ENCODE data around the gene MTHFD2L.
"Not testable (repeated sequence)": the region's sequence is repeated elsewhere in the genome, so short reads cannot be mapped to it uniquely, and the experiment has no call there.

MTHFD2L gene

DNA sequence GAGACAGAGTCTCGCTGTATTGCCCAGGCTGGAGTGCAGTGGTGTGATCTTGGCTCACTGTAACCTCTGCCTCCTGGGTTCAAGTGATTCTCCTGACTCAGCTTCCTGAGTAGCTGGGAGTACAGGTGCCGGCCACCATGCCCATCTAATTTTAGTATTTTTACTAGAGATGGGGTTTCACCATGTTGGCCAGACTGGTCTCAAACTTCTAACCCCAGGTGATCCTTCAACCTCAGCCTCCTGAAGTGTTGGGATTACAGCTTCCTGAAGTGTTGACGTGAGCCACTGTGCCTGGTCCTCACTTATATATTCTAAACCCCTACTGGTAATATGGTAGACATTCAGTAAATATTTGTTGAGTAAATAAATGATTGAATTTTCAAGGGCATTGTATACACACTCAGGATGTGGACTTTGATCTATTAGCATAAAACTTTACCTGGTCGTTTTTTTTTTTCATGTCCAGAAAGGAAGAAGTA is 33.0 kb downstream of the MTHFD2L start:
- peak; percentile 14 for DNase-seq

GRCh38 chr4:74197080-74197479 is 39.2 kb downstream of the MTHFD2L start:
- no peak for DNase-seq

DNA sequence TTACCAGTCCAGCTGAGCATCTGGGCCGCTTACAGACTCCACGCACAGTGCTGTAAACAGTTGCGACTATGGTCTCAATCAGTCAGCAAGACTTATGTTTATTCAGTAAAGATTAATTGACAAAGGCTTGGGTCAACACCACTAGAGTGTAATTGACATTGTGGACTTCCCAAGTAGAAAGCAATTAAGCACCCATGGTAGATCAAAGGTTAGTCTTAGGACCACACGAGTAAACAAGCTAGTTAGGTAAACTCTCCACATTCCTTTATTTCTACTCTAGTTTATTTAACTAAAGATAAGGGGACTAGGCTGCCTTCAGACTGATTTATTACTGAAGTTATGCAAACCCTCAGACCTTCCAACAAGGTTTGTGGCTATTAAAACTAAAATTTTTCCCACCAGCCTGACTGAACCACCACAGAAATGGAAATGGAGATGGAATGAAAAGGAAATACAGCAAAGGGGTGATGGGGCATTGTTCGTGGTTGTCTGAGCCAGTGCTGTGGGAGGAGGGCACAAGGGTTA is 44.2 kb downstream of the MTHFD2L start:
- DNase-seq, result no peak

DNA sequence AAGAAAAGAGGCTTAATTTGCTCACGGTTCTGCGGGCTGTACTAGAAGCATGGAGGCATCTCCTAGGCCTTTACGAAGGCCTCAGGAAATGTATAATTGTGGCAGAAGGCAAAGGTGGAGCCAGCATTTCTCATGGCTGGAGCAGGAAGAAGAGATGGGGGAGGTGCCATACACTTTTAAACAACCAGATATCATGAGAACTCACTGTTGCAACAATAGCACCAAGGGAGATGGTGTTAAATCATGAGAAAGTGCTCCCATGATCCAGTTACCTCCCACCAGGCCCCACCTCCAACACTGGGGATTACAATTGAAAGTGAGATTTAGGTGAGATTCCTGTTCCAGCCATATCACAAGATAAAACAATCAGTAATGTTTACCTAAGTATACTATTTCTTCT is 45.5 kb downstream of the MTHFD2L start:
- no peak for DNase-seq

- DNase-seq, result no peak
Measured at GRCh38 chr4:74205046-74205445, 47.1 kb downstream of the MTHFD2L start.

- no peak for DNase-seq
Measured at GRCh38 chr4:74205559-74205958, 47.6 kb downstream of the MTHFD2L start.

DNA sequence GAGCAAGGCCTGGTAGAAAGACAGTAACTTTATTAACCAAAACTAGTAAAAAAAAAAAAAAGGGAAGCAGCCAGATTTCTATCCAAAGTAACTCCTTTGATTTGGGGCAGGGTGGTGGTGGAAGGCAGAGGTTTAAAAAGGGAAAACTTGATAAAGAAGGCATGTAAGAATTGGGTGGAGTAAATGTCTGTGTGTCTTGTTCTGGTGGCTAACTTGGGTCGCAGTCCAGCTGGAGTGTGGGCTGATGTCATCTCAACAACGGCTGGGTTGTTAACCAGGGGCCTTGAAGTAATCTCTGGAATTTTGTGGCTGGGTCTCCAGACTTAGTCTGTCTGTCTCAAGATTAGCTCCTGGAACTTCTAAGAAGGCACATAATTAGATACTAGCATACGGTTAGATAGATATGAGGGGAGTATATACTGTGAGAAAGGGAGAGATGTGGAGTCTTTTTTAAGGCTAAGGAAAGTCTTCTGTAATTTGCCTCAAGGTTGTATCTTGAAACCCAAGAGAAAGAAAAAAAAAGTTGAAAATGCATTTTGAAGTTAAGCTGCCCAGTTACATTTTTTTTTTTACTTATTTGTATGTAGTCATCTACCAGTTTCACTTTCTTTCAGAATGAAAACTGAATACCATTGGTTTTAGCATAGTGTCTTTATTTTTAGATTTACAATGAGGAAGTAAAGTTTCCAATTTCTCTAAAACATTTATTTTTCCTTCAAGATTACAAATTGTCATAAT is 48.3 kb downstream of the MTHFD2L start:
- no peak for DNase-seq

DNA sequence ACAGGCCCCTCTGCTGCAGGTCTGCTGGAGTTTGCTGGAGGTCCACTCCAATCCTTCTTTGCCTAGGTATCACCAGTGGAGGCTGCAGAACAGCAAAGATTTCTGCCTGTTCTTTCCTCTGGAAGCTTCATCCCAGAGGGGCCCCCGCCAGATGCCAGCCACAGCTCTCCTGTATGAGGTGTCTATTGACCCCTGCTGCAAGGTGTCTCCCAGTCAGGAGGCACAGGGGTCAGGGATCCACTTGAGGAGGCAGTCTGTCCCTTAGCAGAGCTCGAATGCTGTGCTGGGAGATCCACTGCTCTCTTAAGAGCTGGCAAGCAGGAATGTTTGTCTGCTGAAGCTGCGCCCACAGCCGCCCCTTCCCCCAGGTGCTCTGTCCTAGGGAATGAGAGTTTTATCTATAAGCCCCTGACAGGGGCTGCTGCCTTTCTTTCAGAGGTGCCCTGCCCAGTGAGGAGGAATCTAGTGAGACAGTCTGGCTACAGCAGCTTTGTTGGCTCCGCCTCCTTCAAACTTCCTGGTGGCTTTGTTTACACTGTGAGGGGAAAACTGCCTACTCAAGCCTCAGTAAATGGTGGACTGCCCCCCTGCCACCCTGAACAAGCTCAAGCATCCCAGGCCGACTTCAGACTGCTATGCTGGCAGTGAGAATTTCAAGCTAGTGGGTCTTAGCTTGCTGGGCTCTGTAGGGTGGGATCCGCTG is 56.7 kb downstream of the MTHFD2L start:
- not testable (repeated sequence) for DNase-seq

DNA sequence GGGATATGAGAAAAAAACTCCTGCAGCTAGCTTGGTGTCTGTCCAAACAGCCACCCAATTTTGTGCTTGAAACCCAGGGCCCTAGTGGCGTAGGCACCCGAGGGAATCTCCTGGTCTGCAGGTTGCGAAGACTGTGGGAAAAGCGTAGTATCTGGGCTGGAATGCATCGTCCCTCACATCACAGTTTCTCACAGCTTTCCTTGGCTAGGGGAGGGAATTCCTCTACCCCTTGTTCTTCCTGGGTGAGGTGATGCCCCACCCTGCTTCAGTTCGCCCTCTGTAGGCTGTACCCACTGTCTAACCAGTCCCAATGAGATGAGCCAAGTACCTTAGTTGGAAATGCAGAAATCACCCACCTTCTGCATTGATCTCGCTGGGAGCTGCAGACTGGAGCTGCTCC is 57.3 kb downstream of the MTHFD2L start:
- DNase-seq, result not testable (repeated sequence)

GRCh38 chr4:74217365-74217764 is 59.4 kb downstream of the MTHFD2L start:
- no peak for DNase-seq

DNA sequence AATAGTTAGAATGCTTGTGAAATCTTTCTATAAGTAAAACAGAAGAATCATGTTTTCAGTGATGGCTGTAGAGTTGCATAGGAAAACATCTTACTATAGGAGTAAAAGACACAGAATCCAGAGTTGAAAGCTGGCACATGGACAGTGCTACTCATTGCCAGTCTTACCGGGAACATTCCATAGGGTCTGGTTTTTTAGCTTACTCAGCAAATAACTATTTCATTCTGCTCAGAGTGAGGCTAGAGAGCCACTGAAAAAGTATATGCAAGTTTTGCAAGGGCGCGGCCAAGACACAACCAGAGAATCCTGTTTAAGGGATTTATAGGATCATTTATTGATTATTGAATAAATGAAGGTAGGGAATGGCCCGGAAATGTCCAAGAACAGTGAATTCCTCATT is 60.3 kb downstream of the MTHFD2L start:
- no peak for DNase-seq

DNA sequence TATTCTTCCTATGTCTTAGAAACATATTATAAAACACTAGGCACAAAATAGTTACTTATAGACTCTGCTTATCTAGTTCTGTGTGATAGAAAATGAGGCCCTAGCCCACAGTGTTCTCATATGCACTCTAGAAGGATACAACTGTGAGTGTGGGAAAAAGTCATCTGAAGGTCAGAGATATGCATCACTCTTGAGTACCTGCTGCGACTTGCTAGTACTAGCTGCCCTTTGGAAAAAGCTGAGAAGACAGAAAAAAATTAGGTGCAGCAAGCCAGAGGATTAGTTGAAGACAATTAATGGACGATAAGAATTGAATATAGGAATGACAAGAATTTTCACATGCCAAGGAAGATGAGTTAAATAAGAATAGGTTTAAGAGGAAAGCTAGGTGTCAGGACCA is 61.3 kb downstream of the MTHFD2L start:
- DNase-seq, result no peak

DNA sequence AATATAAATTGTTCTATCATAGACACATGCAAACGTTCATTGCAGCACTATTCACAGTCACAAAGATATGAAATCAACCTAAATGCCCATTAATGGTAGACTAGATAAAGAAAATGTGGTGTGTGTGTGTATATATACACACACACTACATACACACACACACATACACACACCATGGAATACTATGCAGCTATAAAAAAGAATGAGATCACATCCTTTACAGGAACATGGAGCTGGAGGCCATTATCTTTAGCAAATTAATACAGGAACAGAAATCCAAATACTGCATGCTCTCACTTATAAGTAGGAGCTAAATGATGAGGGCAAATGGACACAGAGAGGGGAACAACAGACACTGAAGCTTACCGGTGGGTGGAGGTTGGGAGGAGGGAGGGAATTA is 65.2 kb downstream of the MTHFD2L start:
- no peak for DNase-seq

GRCh38 chr4:74223801-74224200 is 65.9 kb downstream of the MTHFD2L start:
- DNase-seq, result no peak

GRCh38 chr4:74228691-74229640 is 71.0 kb downstream of the MTHFD2L start:
- DNase-seq, result peak; percentile 26

DNA sequence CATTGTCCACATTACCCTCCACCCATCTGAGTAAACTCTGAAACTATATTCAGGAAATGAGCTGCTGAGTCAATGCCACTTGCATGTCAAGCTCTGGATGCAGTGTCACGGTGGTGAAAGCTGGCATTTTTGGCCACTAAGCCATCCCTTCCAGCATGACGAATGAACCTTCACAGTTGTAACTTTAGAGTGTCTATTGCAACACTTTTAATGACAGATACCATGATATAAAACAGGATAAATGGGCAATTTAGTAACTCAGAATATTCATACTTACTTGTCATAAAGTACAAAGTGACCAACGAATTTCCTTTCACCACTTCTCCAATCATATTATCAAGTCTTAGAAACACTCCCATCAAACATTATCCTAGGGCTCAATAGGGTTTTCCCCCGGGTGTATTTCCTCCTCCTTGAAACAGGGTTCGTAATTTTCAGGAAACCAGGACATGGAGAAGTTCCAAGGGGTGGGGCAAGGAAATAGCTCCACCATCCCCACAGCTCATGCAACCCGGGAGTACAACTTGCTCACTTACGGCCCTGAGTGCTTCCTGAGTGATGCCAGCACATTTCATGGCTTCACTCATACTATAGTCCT is 73.1 kb downstream of the MTHFD2L start:
- no peak for DNase-seq

GRCh38 chr4:74235135-74235534 is 77.2 kb downstream of the MTHFD2L start:
- no peak for DNase-seq

DNA sequence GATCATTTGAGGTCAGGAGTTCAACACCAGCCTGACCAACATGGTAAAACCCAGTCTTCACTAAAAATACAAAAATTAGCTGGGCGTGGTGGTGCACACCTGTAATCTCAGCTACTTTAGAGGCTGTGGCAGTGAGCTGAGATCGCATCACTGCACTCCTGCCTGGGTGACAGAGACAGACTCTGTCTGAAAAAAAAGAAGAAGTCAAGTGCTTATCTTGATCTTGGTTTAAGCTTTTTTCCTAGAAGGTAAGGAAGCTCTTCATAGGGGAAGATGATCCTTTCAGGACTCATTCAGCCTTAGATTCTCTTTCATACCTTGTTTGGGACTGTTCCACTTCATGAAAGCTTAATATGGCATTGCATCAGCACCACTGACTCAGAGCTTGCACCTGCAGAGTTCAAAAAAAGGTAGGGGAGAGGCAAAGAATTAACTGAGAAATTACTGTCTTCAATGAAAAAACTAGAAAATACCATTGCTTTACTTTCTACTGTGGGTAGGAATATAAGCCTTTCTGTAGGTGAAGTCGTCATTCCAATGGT is 79.6 kb downstream of the MTHFD2L start:
- no peak for DNase-seq

GRCh38 chr4:74244049-74244448 is 86.1 kb downstream of the MTHFD2L start:
- no peak for DNase-seq

DNA sequence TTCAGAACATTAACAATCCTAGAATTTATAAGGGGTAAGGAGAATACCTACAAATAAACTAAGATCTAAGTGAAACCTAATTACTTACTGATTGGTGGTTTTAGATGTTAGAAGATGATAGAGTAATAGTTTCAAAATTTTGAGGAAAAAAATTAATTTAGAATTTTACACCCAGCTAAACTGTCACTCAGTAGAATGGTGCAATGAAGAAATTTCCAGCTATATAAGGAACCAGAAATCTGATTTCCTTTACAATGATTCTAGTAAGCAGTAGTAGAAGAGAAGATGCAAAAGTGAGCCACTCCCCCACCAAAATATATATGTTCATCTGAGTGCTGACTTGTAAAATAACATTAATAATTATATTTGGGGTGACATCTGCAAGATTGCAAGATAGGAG is 95.0 kb downstream of the MTHFD2L start:
- DNase-seq, result no peak

- DNase-seq, result no peak
Measured at GRCh38 chr4:74254386-74254785, 96.5 kb downstream of the MTHFD2L start.

DNA sequence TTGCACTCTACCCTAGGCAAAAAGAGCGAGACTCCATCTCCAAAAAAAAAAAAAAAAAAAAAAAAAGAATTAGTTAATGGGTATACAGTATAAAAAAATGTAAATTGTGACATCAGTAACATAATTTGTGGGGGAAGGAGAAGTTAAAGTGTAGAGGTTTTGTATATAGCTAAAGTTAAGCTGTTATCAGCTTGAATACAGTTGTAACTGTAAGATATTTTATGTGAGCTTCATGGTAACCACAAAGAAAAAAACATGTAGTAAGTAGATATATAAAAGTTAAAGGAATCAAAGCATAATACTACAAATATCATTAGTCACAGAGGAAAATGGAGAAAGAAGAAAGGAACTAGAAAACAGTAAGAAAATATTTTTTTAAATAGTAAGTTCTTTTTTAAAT is 97.2 kb downstream of the MTHFD2L start:
- no peak for DNase-seq

Data from NCI-H345 (cell line).